HUES48 (cell line): Measurements from ENCODE around the gene TRMT1L.

Experiments used
- H3K27ac ChIP-seq: one replicate; pipeline ENCODE4 v1.7.0; 2013; ENCODE audit warnings: low read depth, low read length, inconsistent platforms
- H3K27me3 ChIP-seq: 2 replicates; pipeline ENCODE4 v1.6.1; 2013; ENCODE audit warnings: mild to moderate bottlenecking, low read length; ENCODE audit not compliant: control insufficient read depth, insufficient read depth
- H3K36me3 ChIP-seq: 2 replicates; pipeline ENCODE4 v1.6.1; 2013; ENCODE audit warnings: low read length; ENCODE audit not compliant: control insufficient read depth, insufficient read depth
- H3K4me1 ChIP-seq: 2 replicates; pipeline ENCODE4 v1.6.1; 2013; ENCODE audit warnings: mild to moderate bottlenecking, low read length; ENCODE audit not compliant: control insufficient read depth, insufficient read depth
- H3K4me3 ChIP-seq: 2 replicates; pipeline ENCODE4 v1.5.1; 2013; ENCODE audit warnings: mild to moderate bottlenecking, low read depth, low read length
- H3K9ac ChIP-seq: 2 replicates; pipeline ENCODE4 v1.6.1; 2013; ENCODE audit warnings: mild to moderate bottlenecking, low read depth, low read length, moderate library complexity
- H3K9me3 ChIP-seq: 2 replicates; pipeline ENCODE4 v1.6.1; 2013; ENCODE audit warnings: low read length; ENCODE audit not compliant: control insufficient read depth, insufficient read depth

Gene TRMT1L

GRCh38 chr1:185112356-185112755, 44.4 kb downstream of the TRMT1L start:
- no peak overlapping the region for H3K4me3 ChIP-seq
- no peaks in the 10 kb centered on the region for H3K4me1 ChIP-seq
- no peaks in the 10 kb centered on the region for H3K36me3 ChIP-seq
- no peak overlapping the region for H3K27ac ChIP-seq
- no peak overlapping the region for H3K9ac ChIP-seq
- no peaks in the 10 kb centered on the region for H3K9me3 ChIP-seq
- H3K27me3 ChIP-seq = no peaks in the 10 kb centered on the region

- no peaks in the 10 kb centered on the region for H3K36me3 ChIP-seq
- no peak overlapping the region for H3K27ac ChIP-seq
- H3K9ac ChIP-seq = no peak overlapping the region
- H3K9me3 ChIP-seq = no peaks in the 10 kb centered on the region
- H3K4me3 ChIP-seq = no peak overlapping the region
- H3K4me1 ChIP-seq = no peaks in the 10 kb centered on the region
- no peaks in the 10 kb centered on the region for H3K27me3 ChIP-seq
Observed at GRCh38 chr1:185111873-185112272, 44.9 kb downstream of the TRMT1L start.

- H3K27me3 ChIP-seq = no peaks in the 10 kb centered on the region
Observed at GRCh38 chr1:185110145-185110544, 46.6 kb downstream of the TRMT1L start.

GRCh38 chr1:185108321-185108720, 48.4 kb downstream of the TRMT1L start:
- Histone ChIP-seq H3K4me1 (no peaks in the 10 kb centered on the region), H3K9ac (no peak overlapping the region), H3K27ac (no peak overlapping the region), H3K27me3 (no peaks in the 10 kb centered on the region), H3K36me3 (no peaks in the 10 kb centered on the region), H3K4me3 (no peak overlapping the region), H3K9me3 (no peaks in the 10 kb centered on the region)

More at GRCh38 chr1:185110145-185110544, 46.6 kb downstream of the TRMT1L start:
- Histone ChIP-seq H3K9ac (no peak overlapping the region), H3K36me3 (no peaks in the 10 kb centered on the region), H3K9me3 (no peaks in the 10 kb centered on the region), H3K27ac (no peak overlapping the region), H3K4me1 (no peaks in the 10 kb centered on the region), H3K4me3 (no peak overlapping the region)

GRCh38 chr1:185105121-185105520, 51.6 kb downstream of the TRMT1L start:
- Histone ChIP-seq H3K27me3 (no peaks in the 10 kb centered on the region), H3K4me1 (no peaks in the 10 kb centered on the region), H3K36me3 (peaks cover 14% of the 10 kb centered on the region), H3K27ac (no peak overlapping the region), H3K9ac (no peak overlapping the region), H3K9me3 (no peaks in the 10 kb centered on the region), H3K4me3 (no peak overlapping the region)

- H3K27me3 ChIP-seq = no peaks in the 10 kb centered on the region
- H3K9ac ChIP-seq = no peak overlapping the region
- no peaks in the 10 kb centered on the region for H3K9me3 ChIP-seq
- H3K27ac ChIP-seq = no peak overlapping the region
- H3K4me1 ChIP-seq = no peaks in the 10 kb centered on the region
- H3K36me3 ChIP-seq = peaks cover 19% of the 10 kb centered on the region
- H3K4me3 ChIP-seq = no peak overlapping the region
Observed at GRCh38 chr1:185104083-185104482, 52.7 kb downstream of the TRMT1L start.

- Histone ChIP-seq H3K36me3 (peaks cover 73% of the 10 kb centered on the region), H3K9ac (no peak overlapping the region), H3K27ac (no peak overlapping the region), H3K4me1 (no peaks in the 10 kb centered on the region), H3K4me3 (no peak overlapping the region), H3K9me3 (no peaks in the 10 kb centered on the region), H3K27me3 (no peaks in the 10 kb centered on the region)
Observed at GRCh38 chr1:185096531-185096930, 60.2 kb downstream of the TRMT1L start.

- Histone ChIP-seq H3K9me3 (no peaks in the 10 kb centered on the region), H3K9ac (no peak overlapping the region), H3K4me1 (no peaks in the 10 kb centered on the region), H3K27me3 (no peaks in the 10 kb centered on the region), H3K27ac (no peak overlapping the region), H3K4me3 (no peak overlapping the region), H3K36me3 (peaks cover 67% of the 10 kb centered on the region)
Observed at GRCh38 chr1:185094761-185095160, 62.0 kb downstream of the TRMT1L start.

- Histone ChIP-seq H3K4me1 (peaks cover 4% of the 10 kb centered on the region), H3K27ac (no peak overlapping the region), H3K27me3 (no peaks in the 10 kb centered on the region), H3K4me3 (no peak overlapping the region), H3K9me3 (no peaks in the 10 kb centered on the region), H3K36me3 (peaks cover 71% of the 10 kb centered on the region), H3K9ac (no peak overlapping the region)
Observed at GRCh38 chr1:185091480-185091879, 65.3 kb downstream of the TRMT1L start.

- Histone ChIP-seq H3K27ac (no peak overlapping the region), H3K9ac (no peak overlapping the region), H3K9me3 (no peaks in the 10 kb centered on the region), H3K27me3 (no peaks in the 10 kb centered on the region), H3K4me1 (peaks cover 11% of the 10 kb centered on the region), H3K36me3 (peaks cover 37% of the 10 kb centered on the region), H3K4me3 (no peak overlapping the region)
Observed at GRCh38 chr1:185087746-185088145, 69.0 kb downstream of the TRMT1L start.

GRCh38 chr1:185087101-185087500, 69.7 kb downstream of the TRMT1L start:
- no peak overlapping the region for H3K4me3 ChIP-seq
- H3K27ac ChIP-seq = no peak overlapping the region
- H3K4me1 ChIP-seq = peaks cover 11% of the 10 kb centered on the region
- H3K9ac ChIP-seq = no peak overlapping the region
- H3K9me3 ChIP-seq = no peaks in the 10 kb centered on the region
- H3K36me3 ChIP-seq = peaks cover 32% of the 10 kb centered on the region
- H3K27me3 ChIP-seq = no peaks in the 10 kb centered on the region

GRCh38 chr1:185083818-185084217, 72.9 kb downstream of the TRMT1L start:
- H3K9ac ChIP-seq = no peak overlapping the region
- no peaks in the 10 kb centered on the region for H3K27me3 ChIP-seq
- peaks cover 17% of the 10 kb centered on the region for H3K36me3 ChIP-seq
- H3K27ac ChIP-seq = no peak overlapping the region
- no peak overlapping the region for H3K4me3 ChIP-seq
- peaks cover 11% of the 10 kb centered on the region for H3K4me1 ChIP-seq
- H3K9me3 ChIP-seq = no peaks in the 10 kb centered on the region
